ENCODE results near the gene CAPNS2.

Gene CAPNS2

GRCh38 chr16:55565086-55565485, 1.4 kb upstream of the CAPNS2 start:
- FAIRE-seq = no peak
- no peak for DNase-seq (ENCODE audit: insufficient read length, low spot score)
- TF ChIP-seq CTCF (IDR thresholded peaks at IDR 0.05; ENCODE audit: insufficient read depth, missing control alignments) = no peak

GRCh38 chr16:55567382-55567781, 898 bp downstream of the CAPNS2 start:
- no peak for TF ChIP-seq CTCF (IDR thresholded peaks at IDR 0.05; ENCODE audit: insufficient read depth, missing control alignments)
- FAIRE-seq = no peak
- no peak for DNase-seq (ENCODE audit: insufficient read length, low spot score)

GRCh38 chr16:55568207-55568606, 1.7 kb downstream of the CAPNS2 start:
- no peak for FAIRE-seq
- no peak for TF ChIP-seq CTCF (IDR thresholded peaks at IDR 0.05; ENCODE audit: insufficient read depth, missing control alignments)
- DNase-seq (ENCODE audit: insufficient read length, low spot score) = no peak

- no peak for FAIRE-seq
- no peak for TF ChIP-seq CTCF (IDR thresholded peaks at IDR 0.05; ENCODE audit: insufficient read depth, missing control alignments)
- DNase-seq (ENCODE audit: insufficient read length, low spot score) = no peak
These were observed 2.5 kb downstream of the CAPNS2 start for GRCh38 chr16:55569025-55569424.

- FAIRE-seq (no peak), DNase-seq (ENCODE audit: insufficient read length, low spot score) (no peak)
- no peak for TF ChIP-seq CTCF (IDR thresholded peaks at IDR 0.05; ENCODE audit: insufficient read depth, missing control alignments)
These were observed 3.7 kb downstream of the CAPNS2 start for GRCh38 chr16:55570159-55570558.

- no peak for FAIRE-seq
- no peak for DNase-seq (ENCODE audit: insufficient read length, low spot score)
These were observed 4.9 kb downstream of the CAPNS2 start for GRCh38 chr16:55571191-55571897.

More at GRCh38 chr16:55571191-55571897, 4.9 kb downstream of the CAPNS2 start:
- no peak for TF ChIP-seq CTCF (IDR thresholded peaks at IDR 0.05; ENCODE audit: insufficient read depth, missing control alignments)
